Sigmoid colon (tissue), 4 donors: Measurements from ENCODE around the gene NUP214.

Source experiments
- POLR2AphosphoS5 ChIP-seq, 4 donors: sonication (generic); formaldehyde crosslinking; IDR thresholded peaks; one replicate each; pipeline ENCODE4 v1.6.1; 2017; ENCODE audit warnings: antibody characterized with exemption in 4 of 4
- TF ChIP-seq, protein P1 (sequence below), 4 experiments: fragments of 450-650 bp in 3 of 4; fragments of 200-600 bp in 1 of 4; IDR thresholded peaks; one replicate each; pipeline ENCODE4 v1.5.1; 2016 to 2019; ENCODE audit warnings: antibody characterized with exemption in 4 of 4, mild to moderate bottlenecking in 3 of 4, moderate library complexity in 2 of 4

- TF ChIP-seq, protein P1, sequence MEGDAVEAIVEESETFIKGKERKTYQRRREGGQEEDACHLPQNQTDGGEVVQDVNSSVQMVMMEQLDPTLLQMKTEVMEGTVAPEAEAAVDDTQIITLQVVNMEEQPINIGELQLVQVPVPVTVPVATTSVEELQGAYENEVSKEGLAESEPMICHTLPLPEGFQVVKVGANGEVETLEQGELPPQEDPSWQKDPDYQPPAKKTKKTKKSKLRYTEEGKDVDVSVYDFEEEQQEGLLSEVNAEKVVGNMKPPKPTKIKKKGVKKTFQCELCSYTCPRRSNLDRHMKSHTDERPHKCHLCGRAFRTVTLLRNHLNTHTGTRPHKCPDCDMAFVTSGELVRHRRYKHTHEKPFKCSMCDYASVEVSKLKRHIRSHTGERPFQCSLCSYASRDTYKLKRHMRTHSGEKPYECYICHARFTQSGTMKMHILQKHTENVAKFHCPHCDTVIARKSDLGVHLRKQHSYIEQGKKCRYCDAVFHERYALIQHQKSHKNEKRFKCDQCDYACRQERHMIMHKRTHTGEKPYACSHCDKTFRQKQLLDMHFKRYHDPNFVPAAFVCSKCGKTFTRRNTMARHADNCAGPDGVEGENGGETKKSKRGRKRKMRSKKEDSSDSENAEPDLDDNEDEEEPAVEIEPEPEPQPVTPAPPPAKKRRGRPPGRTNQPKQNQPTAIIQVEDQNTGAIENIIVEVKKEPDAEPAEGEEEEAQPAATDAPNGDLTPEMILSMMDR (IDR thresholded peaks at IDR 0.05), result no peak
- no peak for TF ChIP-seq POLR2AphosphoS5 (IDR thresholded peaks at IDR 0.05)
These were observed 22.4 kb upstream of the NUP214 start for GRCh38 chr9:131103024-131103423.
